ENCODE measurements around the gene RBP7. TPM values are rescaled to one million over a fixed set of nuclear protein-coding genes. Genes with fewer than 3 reads are reported as not detected.

Gene RBP7
- total RNA-seq, 4 donors from 2014 or later: 4.5 to 35.6 (median 17.8) TPM

- peak overlapping the region; percentile 12 to 74 (median 68) for H3K27ac ChIP-seq
- H3K27me3 ChIP-seq: no peaks in the 10 kb centered on the region
- no peaks in the 10 kb centered on the region for H3K9me3 ChIP-seq
- H3K4me1 ChIP-seq: peaks cover 0 to 15% (median 0%) of the 10 kb centered on the region in 3 donors
- WGBS, 2 donors (ENCODE audit: low coverage in 1 of 2): 5 to 7% methylated on average over 3 to 6 of the region's 6 CpGs
- TF ChIP-seq CTCF (IDR thresholded peaks at IDR 0.05) (no peak), POLR2AphosphoS5 (IDR thresholded peaks at IDR 0.05) (no peak), POLR2A (IDR thresholded peaks at IDR 0.05) (no peak), EP300 (IDR thresholded peaks at IDR 0.05) (no peak)
- H3K4me3 ChIP-seq: no peak overlapping the region
- peak; percentile 57 for ATAC-seq
- peaks cover 0 to 47% of the 10 kb centered on the region in 2 donors for H3K36me3 ChIP-seq
Observed at GRCh38 chr1:9985001-9985400, 12.0 kb upstream of the RBP7 start.

- Histone ChIP-seq H3K9me3 (no peaks in the 10 kb centered on the region), H3K27me3 (no peaks in the 10 kb centered on the region), H3K4me3 (no peak overlapping the region), H3K27ac (no peak overlapping the region), H3K4me1 (peaks cover 0 to 27% (median 0%) of the 10 kb centered on the region in 3 donors), H3K36me3 (peaks cover 0 to 5% of the 10 kb centered on the region in 2 donors)
- WGBS, 2 donors (ENCODE audit: low coverage in 1 of 2): no CpG with 5 or more reads among the region's 5 CpGs
- ATAC-seq: no peak
- TF ChIP-seq POLR2A (IDR thresholded peaks at IDR 0.05) (no peak), EP300 (IDR thresholded peaks at IDR 0.05) (no peak), POLR2AphosphoS5 (IDR thresholded peaks at IDR 0.05) (no peak), CTCF (IDR thresholded peaks at IDR 0.05) (no peak)
Observed at GRCh38 chr1:9989773-9990172, 7.3 kb upstream of the RBP7 start.

- H3K9me3 ChIP-seq: no peaks in the 10 kb centered on the region
- H3K27ac ChIP-seq: peak overlapping the region in 2 of 4 donors; percentile 26 to 51
- 60 to 61% methylated on average over 2 of the region's 2 CpGs for WGBS, 2 donors (ENCODE audit: low coverage in 1 of 2)
- ATAC-seq: peak; percentile 40
- no peaks in the 10 kb centered on the region for H3K27me3 ChIP-seq
- H3K36me3 ChIP-seq: peaks cover 0 to 5% of the 10 kb centered on the region in 2 donors
- H3K4me3 ChIP-seq: no peak overlapping the region
- no peak for TF ChIP-seq EP300 (IDR thresholded peaks at IDR 0.05)
- no peak for TF ChIP-seq POLR2AphosphoS5 (IDR thresholded peaks at IDR 0.05)
- no peak for TF ChIP-seq CTCF (IDR thresholded peaks at IDR 0.05)
- no peak for TF ChIP-seq POLR2A (IDR thresholded peaks at IDR 0.05)
- peaks cover 0 to 17% (median 0%) of the 10 kb centered on the region in 3 donors for H3K4me1 ChIP-seq
Observed at GRCh38 chr1:9990944-9991343, 6.1 kb upstream of the RBP7 start.

- Histone ChIP-seq H3K4me3 (no peak overlapping the region), H3K27me3 (peaks cover 11% of the 10 kb centered on the region), H3K27ac (peak overlapping the region in 2 of 4 donors; percentile 26 to 39), H3K4me1 (peaks cover 0 to 31% (median 0%) of the 10 kb centered on the region in 3 donors), H3K36me3 (peaks cover 0 to 5% of the 10 kb centered on the region in 2 donors), H3K9me3 (no peaks in the 10 kb centered on the region)
- ATAC-seq: no peak
- 88% methylated on average over 5 of the region's 5 CpGs; no CpG with 5 or more reads in 1 of the 2 donors for WGBS, 2 donors (ENCODE audit: low coverage in 1 of 2)
- TF ChIP-seq POLR2A (IDR thresholded peaks at IDR 0.05) (no peak), EP300 (IDR thresholded peaks at IDR 0.05) (no peak), POLR2AphosphoS5 (IDR thresholded peaks at IDR 0.05) (no peak), CTCF (IDR thresholded peaks at IDR 0.05) (no peak)
Observed at GRCh38 chr1:9992910-9993309, 4.1 kb upstream of the RBP7 start.

GRCh38 chr1:9993561-9994075, 3.4 kb upstream of the RBP7 start:
- 69 to 88% methylated on average over 5 to 7 of the region's 7 CpGs for WGBS, 2 donors (ENCODE audit: low coverage in 1 of 2)
- TF ChIP-seq CTCF (IDR thresholded peaks at IDR 0.05) (no peak), POLR2A (IDR thresholded peaks at IDR 0.05) (no peak), POLR2AphosphoS5 (IDR thresholded peaks at IDR 0.05) (no peak), EP300 (IDR thresholded peaks at IDR 0.05) (no peak)

More at GRCh38 chr1:9993561-9994075, 3.4 kb upstream of the RBP7 start:
- Histone ChIP-seq H3K4me1 (peaks cover 0 to 34% (median 0%) of the 10 kb centered on the region in 3 donors), H3K36me3 (peaks cover 0 to 5% of the 10 kb centered on the region in 2 donors), H3K27ac (peak overlapping the region in 2 of 4 donors; percentile 26 to 39), H3K27me3 (peaks cover 17% of the 10 kb centered on the region), H3K9me3 (no peaks in the 10 kb centered on the region), H3K4me3 (no peak overlapping the region)
- ATAC-seq: no peak
